ENCODE measurements around the gene BIRC7. TPM values are rescaled to one million over a fixed set of nuclear protein-coding genes. Genes with fewer than 3 reads are reported as not detected.

The BIRC7 gene
- total RNA-seq, 4 donors from 2014 or later: 0.49 to 3.0 (median 1.7) TPM

DNA sequence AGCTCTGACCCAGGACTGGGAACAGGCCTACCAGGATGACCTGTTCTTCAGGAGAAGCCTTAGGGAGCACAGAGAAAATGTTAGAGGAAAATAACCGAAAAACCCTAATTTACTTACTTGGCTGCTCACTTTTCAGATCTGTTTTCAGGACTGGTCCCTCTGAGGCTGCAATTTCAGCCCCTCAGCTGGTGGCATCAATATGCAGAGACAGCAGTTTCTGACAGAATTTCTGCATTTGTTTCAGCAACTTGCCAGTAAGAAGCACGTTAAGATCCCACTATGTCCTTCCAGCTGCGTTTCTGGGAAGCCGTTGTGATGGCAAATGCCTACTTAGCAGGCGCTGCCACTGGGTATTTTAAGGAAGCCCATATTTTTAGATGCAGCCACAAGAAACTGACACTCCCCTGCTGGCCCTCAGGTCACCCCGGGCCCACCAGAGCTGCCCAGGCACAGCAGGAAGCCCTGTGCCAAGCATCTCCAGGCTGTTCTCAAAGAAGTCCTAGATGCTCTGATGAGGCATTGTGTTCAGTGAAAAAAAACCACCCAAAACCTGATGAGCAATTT lies 27.3 kb upstream of the BIRC7 start:
- Histone ChIP-seq H3K9me3 (no peaks in the 10 kb centered on the region), H3K4me1 (peaks cover 33% of the 10 kb centered on the region), H3K4me3 (no peak overlapping the region), H3K36me3 (peaks cover 83% of the 10 kb centered on the region), H3K27me3 (no peaks in the 10 kb centered on the region), H3K27ac (no peak overlapping the region)
- TF ChIP-seq EP300 (IDR thresholded peaks at IDR 0.05): no peak
- no peak for TF ChIP-seq CTCF (IDR thresholded peaks at IDR 0.05)
- 74% methylated on average over 6 of the region's 6 CpGs for WGBS
- DNase-seq (ENCODE audit: low spot score in 2 of 2): no peak

GRCh38 chr20:63210011-63210605 lies 25.6 kb upstream of the BIRC7 start:
- DNase-seq (ENCODE audit: low spot score in 2 of 2): no peak
- no peak overlapping the region for H3K27ac ChIP-seq
- H3K36me3 ChIP-seq: peaks cover 72% of the 10 kb centered on the region
- no peak for TF ChIP-seq CTCF (IDR thresholded peaks at IDR 0.05)
- no peak for TF ChIP-seq EP300 (IDR thresholded peaks at IDR 0.05)
- no peak for TF ChIP-seq POLR2AphosphoS5 (IDR thresholded peaks at IDR 0.05)
- TF ChIP-seq POLR2A (IDR thresholded peaks at IDR 0.05): no peak
- WGBS: 78% methylated on average over 9 of the region's 11 CpGs
- H3K27me3 ChIP-seq: no peaks in the 10 kb centered on the region
- no peaks in the 10 kb centered on the region for H3K9me3 ChIP-seq
- peaks cover 49% of the 10 kb centered on the region for H3K4me1 ChIP-seq
- H3K4me3 ChIP-seq: no peak overlapping the region

DNA sequence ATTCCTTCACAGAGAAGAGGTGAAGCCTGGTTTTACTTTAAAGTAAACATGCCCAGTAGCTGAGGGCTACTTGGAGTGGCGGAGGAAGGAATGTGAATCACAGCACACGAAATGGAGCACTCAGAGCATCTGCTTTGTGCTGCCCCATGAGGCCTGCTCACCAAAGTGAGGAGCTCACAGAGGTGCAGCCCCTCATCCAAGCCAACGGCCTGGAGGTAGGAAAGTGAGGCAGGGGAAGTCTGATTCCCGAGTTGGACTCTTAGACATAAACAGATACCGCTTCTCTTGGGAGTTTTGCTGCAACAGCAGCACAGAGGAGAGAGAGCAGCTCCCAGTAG lies 23.3 kb upstream of the BIRC7 start:
- Histone ChIP-seq H3K27ac (no peak overlapping the region), H3K4me3 (no peak overlapping the region), H3K36me3 (peaks cover 58% of the 10 kb centered on the region), H3K9me3 (no peaks in the 10 kb centered on the region), H3K4me1 (peaks cover 52% of the 10 kb centered on the region), H3K27me3 (no peaks in the 10 kb centered on the region)
- DNase-seq (ENCODE audit: low spot score in 2 of 2): no peak
- 78% methylated on average over 5 of the region's 5 CpGs for WGBS
- TF ChIP-seq POLR2AphosphoS5 (IDR thresholded peaks at IDR 0.05) (no peak), POLR2A (IDR thresholded peaks at IDR 0.05) (no peak), EP300 (IDR thresholded peaks at IDR 0.05) (no peak), CTCF (IDR thresholded peaks at IDR 0.05) (no peak)

DNA sequence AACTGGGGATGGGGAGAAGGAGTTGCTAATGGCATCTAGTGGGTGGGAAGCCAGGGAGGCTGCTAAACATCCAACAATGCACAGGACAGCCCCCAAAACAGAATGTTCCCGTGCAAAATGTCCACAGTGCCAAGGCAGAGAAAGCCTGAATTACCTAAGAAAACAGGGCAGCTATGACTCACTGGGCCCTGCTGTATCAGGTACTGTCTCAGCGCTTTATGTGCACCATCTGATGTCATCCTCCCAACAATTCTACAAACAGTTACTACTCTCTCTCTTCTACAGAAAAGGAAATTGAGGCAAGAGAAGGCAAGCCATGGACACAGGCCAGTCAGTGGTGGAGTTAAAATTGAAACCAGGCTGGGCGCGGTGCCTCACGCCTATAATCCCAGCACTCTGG lies 22.9 kb upstream of the BIRC7 start:
- Histone ChIP-seq H3K27me3 (no peaks in the 10 kb centered on the region), H3K9me3 (no peaks in the 10 kb centered on the region), H3K4me1 (peaks cover 49% of the 10 kb centered on the region), H3K36me3 (peaks cover 54% of the 10 kb centered on the region), H3K27ac (no peak overlapping the region), H3K4me3 (no peak overlapping the region)
- WGBS: 88% methylated on average over 5 of the region's 5 CpGs
- no peak for TF ChIP-seq CTCF (IDR thresholded peaks at IDR 0.05)
- TF ChIP-seq EP300 (IDR thresholded peaks at IDR 0.05): no peak
- no peak for TF ChIP-seq POLR2AphosphoS5 (IDR thresholded peaks at IDR 0.05)
- no peak for TF ChIP-seq POLR2A (IDR thresholded peaks at IDR 0.05)
- DNase-seq (ENCODE audit: low spot score in 2 of 2): no peak

DNA sequence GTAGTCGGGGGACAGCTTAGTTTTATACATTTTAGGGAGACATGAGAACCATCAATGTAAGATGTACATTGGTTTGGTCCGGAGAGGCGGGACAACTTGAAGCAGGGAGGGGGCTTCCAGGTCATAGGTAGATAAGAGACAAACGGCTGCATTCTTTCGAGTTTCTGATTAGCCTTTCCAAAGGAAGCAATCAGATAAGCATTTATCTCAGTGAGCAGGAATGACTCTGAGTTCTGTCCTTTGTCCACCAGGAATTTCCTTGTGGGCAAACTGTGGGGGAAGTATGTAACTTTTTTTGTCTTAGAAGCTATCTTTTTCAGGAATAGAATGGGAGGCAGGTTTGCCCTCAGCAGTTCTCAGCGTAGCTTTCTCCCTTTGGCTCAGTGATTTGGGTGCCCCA lies 21.2 kb upstream of the BIRC7 start:
- no peak for DNase-seq (ENCODE audit: low spot score in 2 of 2)
- WGBS: 71% methylated on average over 6 of the region's 6 CpGs
- H3K9me3 ChIP-seq: no peaks in the 10 kb centered on the region
- H3K4me1 ChIP-seq: peaks cover 49% of the 10 kb centered on the region
- H3K27me3 ChIP-seq: peaks cover under 1% of the 10 kb centered on the region
- peaks cover 42% of the 10 kb centered on the region for H3K36me3 ChIP-seq
- H3K4me3 ChIP-seq: peak overlapping the region; percentile 98
- TF ChIP-seq EP300 (IDR thresholded peaks at IDR 0.05) (no peak), POLR2AphosphoS5 (IDR thresholded peaks at IDR 0.05) (no peak), POLR2A (IDR thresholded peaks at IDR 0.05) (no peak), CTCF (IDR thresholded peaks at IDR 0.05) (no peak)
- no peak overlapping the region for H3K27ac ChIP-seq
